ENCODE data around the gene ELAVL4.

Gene ELAVL4

GRCh38 chr1:50140182-50140447 is 31.4 kb downstream of the ELAVL4 start:
- TF ChIP-seq, protein P1, sequence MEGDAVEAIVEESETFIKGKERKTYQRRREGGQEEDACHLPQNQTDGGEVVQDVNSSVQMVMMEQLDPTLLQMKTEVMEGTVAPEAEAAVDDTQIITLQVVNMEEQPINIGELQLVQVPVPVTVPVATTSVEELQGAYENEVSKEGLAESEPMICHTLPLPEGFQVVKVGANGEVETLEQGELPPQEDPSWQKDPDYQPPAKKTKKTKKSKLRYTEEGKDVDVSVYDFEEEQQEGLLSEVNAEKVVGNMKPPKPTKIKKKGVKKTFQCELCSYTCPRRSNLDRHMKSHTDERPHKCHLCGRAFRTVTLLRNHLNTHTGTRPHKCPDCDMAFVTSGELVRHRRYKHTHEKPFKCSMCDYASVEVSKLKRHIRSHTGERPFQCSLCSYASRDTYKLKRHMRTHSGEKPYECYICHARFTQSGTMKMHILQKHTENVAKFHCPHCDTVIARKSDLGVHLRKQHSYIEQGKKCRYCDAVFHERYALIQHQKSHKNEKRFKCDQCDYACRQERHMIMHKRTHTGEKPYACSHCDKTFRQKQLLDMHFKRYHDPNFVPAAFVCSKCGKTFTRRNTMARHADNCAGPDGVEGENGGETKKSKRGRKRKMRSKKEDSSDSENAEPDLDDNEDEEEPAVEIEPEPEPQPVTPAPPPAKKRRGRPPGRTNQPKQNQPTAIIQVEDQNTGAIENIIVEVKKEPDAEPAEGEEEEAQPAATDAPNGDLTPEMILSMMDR (IDR thresholded peaks at IDR 0.05; ENCODE audit: low read depth, low read length), result no peak
- DNase-seq (ENCODE audit: extremely low read depth, low read depth), result no peak

- DNase-seq (ENCODE audit: extremely low read depth, low read depth), result no peak
- TF ChIP-seq, protein P1 (IDR thresholded peaks at IDR 0.05; ENCODE audit: low read depth, low read length), result no peak
Observed at GRCh38 chr1:50147191-50147850, 38.6 kb downstream of the ELAVL4 start.

- no peak for DNase-seq (ENCODE audit: extremely low read depth, low read depth)
- TF ChIP-seq, protein P1 (IDR thresholded peaks at IDR 0.05; ENCODE audit: low read depth, low read length), result no peak
Observed at GRCh38 chr1:50148142-50148923, 39.6 kb downstream of the ELAVL4 start.

GRCh38 chr1:50152236-50152635 is 43.5 kb downstream of the ELAVL4 start:
- DNase-seq (ENCODE audit: extremely low read depth, low read depth), result no peak
- TF ChIP-seq, protein P1 (IDR thresholded peaks at IDR 0.05; ENCODE audit: low read depth, low read length), result no peak

GRCh38 chr1:50155541-50155940 is 46.8 kb downstream of the ELAVL4 start:
- DNase-seq (ENCODE audit: extremely low read depth, low read depth), result no peak
- TF ChIP-seq, protein P1 (IDR thresholded peaks at IDR 0.05; ENCODE audit: low read depth, low read length), result no peak

GRCh38 chr1:50156241-50157010 is 47.7 kb downstream of the ELAVL4 start:
- TF ChIP-seq, protein P1 (IDR thresholded peaks at IDR 0.05; ENCODE audit: low read depth, low read length), result no peak
- no peak for DNase-seq (ENCODE audit: extremely low read depth, low read depth)

Measured in AG09319 (cell line).